ENCODE measurements around the gene BCAS1.

GRCh38 chr20:54042021-54042420, 28.4 kb downstream of the BCAS1 start:
- no peak for TF ChIP-seq POLR2A (IDR thresholded peaks at IDR 0.05; ENCODE audit: low read depth, low read length)
- TF ChIP-seq POLR2AphosphoS5 (IDR thresholded peaks at IDR 0.05; ENCODE audit: low read depth, low read length): no peak

All from GM12892 (cell line).